MM.1S (cell line): Measurements from ENCODE around the gene MYO1G.

Source experiments
- DNase-seq: peaks from one replicate; pipeline ENCODE4 v3.0.0-alpha.2; 2015
- H2AFZ ChIP-seq: fragments of 300-600 bp; sonication (generic); 2 replicates; pipeline ENCODE4 v1.6.0; 2016; ENCODE audit warnings: antibody characterized with exemption, low read length
- H3F3A ChIP-seq: fragments of 300-600 bp; sonication (generic); 2 replicates; pipeline ENCODE4 v1.6.1; 2016; ENCODE audit warnings: mild to moderate bottlenecking, antibody characterized with exemption, low read length, moderate library complexity, mixed read lengths; ENCODE audit not compliant: insufficient read depth
- H3K27ac ChIP-seq: fragments of 300-600 bp; sonication (generic); 2 replicates; pipeline ENCODE4 v1.5.1; 2016; ENCODE audit warnings: mild to moderate bottlenecking, low read length
- H3K27me3 ChIP-seq: fragments of 300-600 bp; sonication (generic); replicated peaks from 2 replicates; pipeline ENCODE4 v1.6.0; 2016; ENCODE audit warnings: low read length; ENCODE audit not compliant: insufficient read depth
- H3K36me3 ChIP-seq: fragments of 300-600 bp; sonication (generic); replicated peaks from 2 replicates; pipeline ENCODE4 v1.6.1; 2016; ENCODE audit warnings: mild to moderate bottlenecking, low read length, mixed read lengths; ENCODE audit not compliant: insufficient read depth
- H3K4me1 ChIP-seq: fragments of 300-600 bp; sonication (generic); 2 replicates; pipeline ENCODE4 v1.6.1; 2016; ENCODE audit warnings: low read length, mixed read lengths
- H3K4me2 ChIP-seq: fragments of 300-600 bp; sonication (generic); 2 replicates; pipeline ENCODE4 v1.6.0; 2016; ENCODE audit warnings: low read depth, low read length
- H3K4me3 ChIP-seq: fragments of 300-600 bp; sonication (generic); 2 replicates; pipeline ENCODE4 v1.5.1; 2016; ENCODE audit warnings: low read length, mixed read lengths
- H3K79me2 ChIP-seq: fragments of 300-600 bp; sonication (generic); 2 replicates; pipeline ENCODE4 v1.6.1; 2016; ENCODE audit warnings: mixed run types, low read length, mixed read lengths
- H3K9ac ChIP-seq: fragments of 300-600 bp; sonication (generic); 2 replicates; pipeline ENCODE4 v1.6.1; 2016; ENCODE audit warnings: low read length, mixed read lengths
- H3K9me2 ChIP-seq: fragments of 300-600 bp; sonication (generic); replicated peaks from 2 replicates; pipeline ENCODE4 v1.6.1; 2016; ENCODE audit warnings: mild to moderate bottlenecking, low read length, mixed read lengths; ENCODE audit not compliant: insufficient read depth
- H3K9me3 ChIP-seq: fragments of 300-600 bp; sonication (generic); replicated peaks from 2 replicates; pipeline ENCODE4 v1.6.1; 2016; ENCODE audit warnings: mild to moderate bottlenecking, low read length, mixed read lengths; ENCODE audit not compliant: insufficient read depth
- H4K20me1 ChIP-seq: fragments of 300-600 bp; sonication (generic); 2 replicates; pipeline ENCODE4 v1.6.1; 2016; ENCODE audit warnings: mild to moderate bottlenecking, low read length, moderate library complexity, mixed read lengths; ENCODE audit not compliant: insufficient read depth
- CTCF ChIP-seq: fragments of 300-600 bp; sonication (generic); IDR thresholded peaks from 2 replicates; pipeline ENCODE4 v1.5.1; 2016; ENCODE audit warnings: antibody characterized with exemption, low read length, mixed read lengths
- EZH2 ChIP-seq: fragments of 300-600 bp; sonication (generic); optimal IDR thresholded peaks from 2 replicates; pipeline ENCODE3; 2017; ENCODE audit warnings: low read depth, mild to moderate bottlenecking, antibody characterized with exemption, low read length, mixed read lengths
- EZH2phosphoT487 ChIP-seq: fragments of 300-600 bp; sonication (generic); IDR thresholded peaks from 2 replicates; pipeline ENCODE4 v1.6.1; 2018; ENCODE audit warnings: antibody characterized with exemption, low read length

Gene MYO1G

GRCh38 chr7:44937426-44937825 is 41.4 kb downstream of the MYO1G start:
- H3K4me2 ChIP-seq = no peak overlapping the region
- no peak overlapping the region for H3K27ac ChIP-seq
- no peaks in the 10 kb centered on the region for H3K9me2 ChIP-seq
- no peaks in the 10 kb centered on the region for H3K27me3 ChIP-seq
- H3K36me3 ChIP-seq = no peaks in the 10 kb centered on the region
- H3K79me2 ChIP-seq = no peaks in the 10 kb centered on the region
- no peaks in the 10 kb centered on the region for H4K20me1 ChIP-seq
- no peak for DNase-seq
- no peak overlapping the region for H2AFZ ChIP-seq
- no peaks in the 10 kb centered on the region for H3K4me1 ChIP-seq
- H3F3A ChIP-seq = no peaks in the 10 kb centered on the region
- H3K9me3 ChIP-seq = no peaks in the 10 kb centered on the region
- TF ChIP-seq EZH2phosphoT487 (no peak), EZH2 (no peak), CTCF (no peak)
- no peak overlapping the region for H3K9ac ChIP-seq
- no peak overlapping the region for H3K4me3 ChIP-seq

- TF ChIP-seq EZH2 (no peak), CTCF (no peak), EZH2phosphoT487 (no peak)
- H3F3A ChIP-seq = no peaks in the 10 kb centered on the region
- no peak overlapping the region for H3K4me3 ChIP-seq
- no peak overlapping the region for H3K9ac ChIP-seq
- H4K20me1 ChIP-seq = no peaks in the 10 kb centered on the region
- H3K36me3 ChIP-seq = no peaks in the 10 kb centered on the region
- no peak overlapping the region for H2AFZ ChIP-seq
- no peaks in the 10 kb centered on the region for H3K9me3 ChIP-seq
- H3K27ac ChIP-seq = no peak overlapping the region
- no peak overlapping the region for H3K4me2 ChIP-seq
- no peaks in the 10 kb centered on the region for H3K79me2 ChIP-seq
- H3K9me2 ChIP-seq = no peaks in the 10 kb centered on the region
- no peak for DNase-seq
- H3K4me1 ChIP-seq = no peaks in the 10 kb centered on the region
- H3K27me3 ChIP-seq = no peaks in the 10 kb centered on the region
These were observed 42.5 kb downstream of the MYO1G start for GRCh38 chr7:44936322-44936721.

- TF ChIP-seq EZH2phosphoT487 = no peak
- no peak for TF ChIP-seq CTCF
- no peak for TF ChIP-seq EZH2
These were observed 43.2 kb downstream of the MYO1G start for GRCh38 chr7:44935583-44935982.

More at GRCh38 chr7:44935583-44935982, 43.2 kb downstream of the MYO1G start:
- Histone ChIP-seq H3K79me2 (no peaks in the 10 kb centered on the region), H3K4me2 (no peak overlapping the region), H3K9me3 (no peaks in the 10 kb centered on the region), H2AFZ (no peak overlapping the region), H3K4me3 (no peak overlapping the region), H4K20me1 (no peaks in the 10 kb centered on the region), H3F3A (no peaks in the 10 kb centered on the region), H3K9me2 (no peaks in the 10 kb centered on the region), H3K27ac (no peak overlapping the region), H3K27me3 (no peaks in the 10 kb centered on the region), H3K9ac (no peak overlapping the region), H3K36me3 (no peaks in the 10 kb centered on the region), H3K4me1 (no peaks in the 10 kb centered on the region)
- DNase-seq = no peak
